ENCODE measurements around the gene MIXL1.

The MIXL1 gene

GRCh38 chr1:226212545-226212944 lies 10.9 kb upstream of the MIXL1 start:
- H3K9me3 ChIP-seq (ENCODE audit: control insufficient read depth in 5 of 5, low read length in 5 of 5), result no peaks in the 10 kb centered on the region
- no peaks in the 10 kb centered on the region for H3K36me3 ChIP-seq (ENCODE audit: control insufficient read depth in 5 of 5, insufficient read depth in 5 of 5, low read length in 5 of 5)
- H3K4me3 ChIP-seq (ENCODE audit: low read depth in 1 of 5, low read length in 5 of 5), result no peak overlapping the region
- peaks cover 0 to 2% (median 0%) of the 10 kb centered on the region in 5 donors for H3K27me3 ChIP-seq (ENCODE audit: control insufficient read depth in 5 of 5, insufficient read depth in 4 of 5, low read length in 5 of 5)
- H3K9ac ChIP-seq (ENCODE audit: low read length in 5 of 5), result no peak overlapping the region
- no peaks in the 10 kb centered on the region for H3K4me1 ChIP-seq (ENCODE audit: control insufficient read depth in 5 of 5, insufficient read depth in 5 of 5, low read length in 5 of 5)
- no peak overlapping the region for H3K27ac ChIP-seq (ENCODE audit: low read depth, low read length)

GRCh38 chr1:226215239-226215638 lies 8.2 kb upstream of the MIXL1 start:
- H3K9ac ChIP-seq (ENCODE audit: low read length in 5 of 5), result no peak overlapping the region
- H3K9me3 ChIP-seq (ENCODE audit: control insufficient read depth in 5 of 5, low read length in 5 of 5), result no peaks in the 10 kb centered on the region
- H3K27ac ChIP-seq (ENCODE audit: low read depth, low read length), result no peak overlapping the region
- no peaks in the 10 kb centered on the region for H3K4me1 ChIP-seq (ENCODE audit: control insufficient read depth in 5 of 5, insufficient read depth in 5 of 5, low read length in 5 of 5)
- no peak overlapping the region for H3K4me3 ChIP-seq (ENCODE audit: low read depth in 1 of 5, low read length in 5 of 5)
- H3K27me3 ChIP-seq (ENCODE audit: control insufficient read depth in 5 of 5, insufficient read depth in 4 of 5, low read length in 5 of 5), result peaks cover 0 to 2% (median 0%) of the 10 kb centered on the region in 5 donors
- no peaks in the 10 kb centered on the region for H3K36me3 ChIP-seq (ENCODE audit: control insufficient read depth in 5 of 5, insufficient read depth in 5 of 5, low read length in 5 of 5)

GRCh38 chr1:226216056-226216455 lies 7.4 kb upstream of the MIXL1 start:
- no peaks in the 10 kb centered on the region for H3K36me3 ChIP-seq (ENCODE audit: control insufficient read depth in 5 of 5, insufficient read depth in 5 of 5, low read length in 5 of 5)
- no peaks in the 10 kb centered on the region for H3K9me3 ChIP-seq (ENCODE audit: control insufficient read depth in 5 of 5, low read length in 5 of 5)
- no peak overlapping the region for H3K27ac ChIP-seq (ENCODE audit: low read depth, low read length)
- no peak overlapping the region for H3K4me3 ChIP-seq (ENCODE audit: low read depth in 1 of 5, low read length in 5 of 5)
- no peak overlapping the region for H3K9ac ChIP-seq (ENCODE audit: low read length in 5 of 5)
- H3K27me3 ChIP-seq (ENCODE audit: control insufficient read depth in 5 of 5, insufficient read depth in 4 of 5, low read length in 5 of 5), result peaks cover 0 to 2% (median 0%) of the 10 kb centered on the region in 5 donors
- no peaks in the 10 kb centered on the region for H3K4me1 ChIP-seq (ENCODE audit: control insufficient read depth in 5 of 5, insufficient read depth in 5 of 5, low read length in 5 of 5)

- H3K9ac ChIP-seq (ENCODE audit: low read length in 5 of 5), result no peak overlapping the region
Observed at GRCh38 chr1:226217273-226217672, 6.2 kb upstream of the MIXL1 start.

GRCh38 chr1:226220473-226221189 lies 2.8 kb upstream of the MIXL1 start:
- no peaks in the 10 kb centered on the region for H3K9me3 ChIP-seq (ENCODE audit: control insufficient read depth in 5 of 5, low read length in 5 of 5)
- H3K4me3 ChIP-seq (ENCODE audit: low read depth in 1 of 5, low read length in 5 of 5), result no peak overlapping the region
- H3K36me3 ChIP-seq (ENCODE audit: control insufficient read depth in 5 of 5, insufficient read depth in 5 of 5, low read length in 5 of 5), result no peaks in the 10 kb centered on the region
- no peak overlapping the region for H3K9ac ChIP-seq (ENCODE audit: low read length in 5 of 5)
- H3K27ac ChIP-seq (ENCODE audit: low read depth, low read length), result no peak overlapping the region
- peaks cover 3 to 15% (median 10%) of the 10 kb centered on the region in 5 donors for H3K27me3 ChIP-seq (ENCODE audit: control insufficient read depth in 5 of 5, insufficient read depth in 4 of 5, low read length in 5 of 5)
- H3K4me1 ChIP-seq (ENCODE audit: control insufficient read depth in 5 of 5, insufficient read depth in 5 of 5, low read length in 5 of 5), result peaks cover 0 to 12% (median 11%) of the 10 kb centered on the region in 5 donors

More at GRCh38 chr1:226217273-226217672, 6.2 kb upstream of the MIXL1 start:
- Histone ChIP-seq H3K27me3 (ENCODE audit: control insufficient read depth in 5 of 5, insufficient read depth in 4 of 5, low read length in 5 of 5) (no peaks in the 10 kb centered on the region), H3K27ac (ENCODE audit: low read depth, low read length) (no peak overlapping the region), H3K4me3 (ENCODE audit: low read depth in 1 of 5, low read length in 5 of 5) (no peak overlapping the region), H3K36me3 (ENCODE audit: control insufficient read depth in 5 of 5, insufficient read depth in 5 of 5, low read length in 5 of 5) (no peaks in the 10 kb centered on the region), H3K4me1 (ENCODE audit: control insufficient read depth in 5 of 5, insufficient read depth in 5 of 5, low read length in 5 of 5) (no peaks in the 10 kb centered on the region), H3K9me3 (ENCODE audit: control insufficient read depth in 5 of 5, low read length in 5 of 5) (no peaks in the 10 kb centered on the region)

- Histone ChIP-seq H3K9me3 (ENCODE audit: control insufficient read depth in 5 of 5, low read length in 5 of 5) (no peaks in the 10 kb centered on the region), H3K4me3 (ENCODE audit: low read depth in 1 of 5, low read length in 5 of 5) (no peak overlapping the region), H3K36me3 (ENCODE audit: control insufficient read depth in 5 of 5, insufficient read depth in 5 of 5, low read length in 5 of 5) (no peaks in the 10 kb centered on the region), H3K27me3 (ENCODE audit: control insufficient read depth in 5 of 5, insufficient read depth in 4 of 5, low read length in 5 of 5) (peaks cover 3 to 15% (median 10%) of the 10 kb centered on the region in 5 donors), H3K9ac (ENCODE audit: low read length in 5 of 5) (no peak overlapping the region), H3K27ac (ENCODE audit: low read depth, low read length) (no peak overlapping the region), H3K4me1 (ENCODE audit: control insufficient read depth in 5 of 5, insufficient read depth in 5 of 5, low read length in 5 of 5) (peaks cover 0 to 12% (median 11%) of the 10 kb centered on the region in 5 donors)
Observed at GRCh38 chr1:226222686-226223085, 778 bp upstream of the MIXL1 start.

- H3K27me3 ChIP-seq (ENCODE audit: control insufficient read depth in 5 of 5, insufficient read depth in 4 of 5, low read length in 5 of 5), result peaks cover 3 to 15% (median 10%) of the 10 kb centered on the region in 5 donors
- H3K9ac ChIP-seq (ENCODE audit: low read length in 5 of 5), result no peak overlapping the region
- no peaks in the 10 kb centered on the region for H3K9me3 ChIP-seq (ENCODE audit: control insufficient read depth in 5 of 5, low read length in 5 of 5)
- peak overlapping the region in 4 of 5 donors; percentile 47 to 56 (median 54) for H3K4me3 ChIP-seq (ENCODE audit: low read depth in 1 of 5, low read length in 5 of 5)
- no peaks in the 10 kb centered on the region for H3K36me3 ChIP-seq (ENCODE audit: control insufficient read depth in 5 of 5, insufficient read depth in 5 of 5, low read length in 5 of 5)
- H3K27ac ChIP-seq (ENCODE audit: low read depth, low read length), result no peak overlapping the region
- H3K4me1 ChIP-seq (ENCODE audit: control insufficient read depth in 5 of 5, insufficient read depth in 5 of 5, low read length in 5 of 5), result peaks cover 0 to 12% (median 11%) of the 10 kb centered on the region in 5 donors
Observed at GRCh38 chr1:226223786-226224244, 351 bp downstream of the MIXL1 start.

GRCh38 chr1:226226601-226227000 lies 3.1 kb downstream of the MIXL1 start:
- H3K36me3 ChIP-seq (ENCODE audit: control insufficient read depth in 5 of 5, insufficient read depth in 5 of 5, low read length in 5 of 5), result peaks cover 0 to 8% (median 0%) of the 10 kb centered on the region in 5 donors
- peaks cover 3 to 15% (median 10%) of the 10 kb centered on the region in 5 donors for H3K27me3 ChIP-seq (ENCODE audit: control insufficient read depth in 5 of 5, insufficient read depth in 4 of 5, low read length in 5 of 5)
- H3K9ac ChIP-seq (ENCODE audit: low read length in 5 of 5), result no peak overlapping the region
- peaks cover 0 to 12% (median 11%) of the 10 kb centered on the region in 5 donors for H3K4me1 ChIP-seq (ENCODE audit: control insufficient read depth in 5 of 5, insufficient read depth in 5 of 5, low read length in 5 of 5)
- no peak overlapping the region for H3K4me3 ChIP-seq (ENCODE audit: low read depth in 1 of 5, low read length in 5 of 5)
- no peak overlapping the region for H3K27ac ChIP-seq (ENCODE audit: low read depth, low read length)
- H3K9me3 ChIP-seq (ENCODE audit: control insufficient read depth in 5 of 5, low read length in 5 of 5), result no peaks in the 10 kb centered on the region

- H3K27ac ChIP-seq (ENCODE audit: low read depth, low read length), result no peak overlapping the region
- H3K36me3 ChIP-seq (ENCODE audit: control insufficient read depth in 5 of 5, insufficient read depth in 5 of 5, low read length in 5 of 5), result peaks cover 0 to 8% (median 3%) of the 10 kb centered on the region in 5 donors
- no peak overlapping the region for H3K4me3 ChIP-seq (ENCODE audit: low read depth in 1 of 5, low read length in 5 of 5)
- H3K9me3 ChIP-seq (ENCODE audit: control insufficient read depth in 5 of 5, low read length in 5 of 5), result no peaks in the 10 kb centered on the region
- no peaks in the 10 kb centered on the region for H3K4me1 ChIP-seq (ENCODE audit: control insufficient read depth in 5 of 5, insufficient read depth in 5 of 5, low read length in 5 of 5)
- H3K9ac ChIP-seq (ENCODE audit: low read length in 5 of 5), result no peak overlapping the region
- no peaks in the 10 kb centered on the region for H3K27me3 ChIP-seq (ENCODE audit: control insufficient read depth in 5 of 5, insufficient read depth in 4 of 5, low read length in 5 of 5)
Observed at GRCh38 chr1:226233293-226233692, 9.8 kb downstream of the MIXL1 start.

- Histone ChIP-seq H3K9ac (ENCODE audit: low read length in 5 of 5) (no peak overlapping the region), H3K27ac (ENCODE audit: low read depth, low read length) (no peak overlapping the region), H3K27me3 (ENCODE audit: control insufficient read depth in 5 of 5, insufficient read depth in 4 of 5, low read length in 5 of 5) (no peaks in the 10 kb centered on the region), H3K4me3 (ENCODE audit: low read depth in 1 of 5, low read length in 5 of 5) (no peak overlapping the region), H3K4me1 (ENCODE audit: control insufficient read depth in 5 of 5, insufficient read depth in 5 of 5, low read length in 5 of 5) (no peaks in the 10 kb centered on the region), H3K9me3 (ENCODE audit: control insufficient read depth in 5 of 5, low read length in 5 of 5) (no peaks in the 10 kb centered on the region), H3K36me3 (ENCODE audit: control insufficient read depth in 5 of 5, insufficient read depth in 5 of 5, low read length in 5 of 5) (peaks cover 0 to 8% (median 3%) of the 10 kb centered on the region in 5 donors)
Observed at GRCh38 chr1:226233806-226234205, 10.3 kb downstream of the MIXL1 start.
